Left colon (tissue), 2 donors: ENCODE results near the gene HNRNPR. TPM values are rescaled to one million over a fixed set of nuclear protein-coding genes. Genes with fewer than 3 reads are reported as not detected.

ENCODE experiments used
- ATAC-seq: fragments of 200-7000 bp; cut with Tn5 transposase; one replicate; pipeline ENCODE4 v1.9.1; 2020; ENCODE audit warnings: mild to moderate bottlenecking, moderate library complexity
- DNase-seq, 2 donors: peaks; one replicate each; pipeline ENCODE4 v3.0.0-alpha.2; 2020
- intact Hi-C, 2 donors: fragments of 100-400 bp; cut with DNase I in 1 of 2; cut with micrococcal nuclease in 1 of 2; formaldehyde crosslinking; loops; one replicate each; pipeline versions ENCODE4 v1.11.2 to v1.14.0; 2022; cut with DNase I, micrococcal nuclease
- total RNA-seq, 2 donors: library from RNA; stranded (reverse); fragmentation: NEBNext Ultra II Directional; extraction: Animal tissue kit (Norgen Biotek cat#: 25700); gene quantifications; one replicate each; pipeline ENCODE4 v1.2.1, GENCODE V29; 2021
- donor health status: DM: no; HTN: no; CAD: no.
- donor health status: DM: yes; HTN: yes; CAD: no.

The HNRNPR gene
- total RNA-seq, 2 donors from 2014 or later, result 78.8 to 107 TPM

DNA sequence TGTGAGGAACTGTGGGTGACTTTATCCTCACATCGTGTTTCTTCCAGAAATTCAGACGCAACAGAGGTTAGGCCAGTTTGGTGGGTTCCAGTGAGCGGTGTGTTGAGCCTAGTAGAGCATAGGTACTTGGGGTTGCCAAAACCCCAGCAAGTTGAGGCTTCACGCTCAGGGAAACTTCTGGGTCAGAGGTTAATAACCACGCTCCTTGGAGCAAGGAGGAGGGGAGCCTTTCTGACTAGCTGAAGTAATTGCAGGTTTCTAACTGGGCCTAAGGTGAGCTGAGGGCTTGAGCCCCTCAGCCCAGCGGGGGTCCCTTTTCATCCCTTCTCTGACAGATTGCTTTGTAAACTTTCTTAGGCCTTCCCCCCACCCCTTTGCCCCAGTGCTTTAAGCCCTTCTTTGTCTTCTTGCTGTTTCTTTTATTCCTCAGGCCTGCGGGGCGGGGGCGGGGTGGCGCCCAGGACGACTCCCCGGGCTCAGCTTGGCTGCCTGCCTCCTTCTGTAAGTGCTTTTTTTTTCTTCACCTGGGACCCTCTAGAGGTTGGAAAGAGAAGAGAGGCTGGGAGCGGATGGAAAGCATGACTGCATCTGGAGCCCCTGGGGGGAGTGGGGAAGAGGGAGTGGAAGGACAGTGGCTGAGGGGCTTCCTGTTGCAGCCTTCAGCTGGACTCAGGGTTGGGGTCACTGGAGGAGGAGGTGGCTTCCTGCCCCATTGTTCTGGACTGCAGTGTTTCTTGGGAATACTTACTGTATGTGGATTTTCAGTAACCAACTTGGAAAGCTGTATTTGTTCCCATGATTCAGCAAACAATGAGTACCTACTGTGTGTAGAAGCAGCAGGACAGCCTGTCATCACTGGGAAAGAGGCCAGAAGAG, 26.9 kb upstream of the HNRNPR start:
- ATAC-seq (no peak), DNase-seq (no peak)
- intact Hi-C loops, result no loop called here

DNA sequence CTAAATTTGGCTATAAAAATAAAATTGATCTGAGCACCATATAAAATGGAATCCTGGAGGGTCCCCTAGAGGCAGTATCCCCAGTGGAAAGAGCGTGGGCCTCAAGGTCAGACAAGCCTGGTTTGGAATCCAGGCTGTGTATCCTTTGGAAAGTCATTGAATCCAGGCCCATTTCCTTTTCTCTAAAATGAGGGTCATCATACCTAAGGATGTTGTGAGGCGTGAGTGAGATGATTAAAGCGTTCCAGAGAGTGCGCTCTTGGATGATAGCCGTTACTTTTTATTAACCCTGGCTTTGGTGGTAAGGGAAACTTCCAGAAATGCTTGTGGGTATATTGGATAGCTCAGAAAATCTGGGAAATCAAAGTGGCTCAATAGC, 26.2 kb upstream of the HNRNPR start:
- ATAC-seq, result no peak
- intact Hi-C loops, result no loop called here
- no peak for DNase-seq

DNA sequence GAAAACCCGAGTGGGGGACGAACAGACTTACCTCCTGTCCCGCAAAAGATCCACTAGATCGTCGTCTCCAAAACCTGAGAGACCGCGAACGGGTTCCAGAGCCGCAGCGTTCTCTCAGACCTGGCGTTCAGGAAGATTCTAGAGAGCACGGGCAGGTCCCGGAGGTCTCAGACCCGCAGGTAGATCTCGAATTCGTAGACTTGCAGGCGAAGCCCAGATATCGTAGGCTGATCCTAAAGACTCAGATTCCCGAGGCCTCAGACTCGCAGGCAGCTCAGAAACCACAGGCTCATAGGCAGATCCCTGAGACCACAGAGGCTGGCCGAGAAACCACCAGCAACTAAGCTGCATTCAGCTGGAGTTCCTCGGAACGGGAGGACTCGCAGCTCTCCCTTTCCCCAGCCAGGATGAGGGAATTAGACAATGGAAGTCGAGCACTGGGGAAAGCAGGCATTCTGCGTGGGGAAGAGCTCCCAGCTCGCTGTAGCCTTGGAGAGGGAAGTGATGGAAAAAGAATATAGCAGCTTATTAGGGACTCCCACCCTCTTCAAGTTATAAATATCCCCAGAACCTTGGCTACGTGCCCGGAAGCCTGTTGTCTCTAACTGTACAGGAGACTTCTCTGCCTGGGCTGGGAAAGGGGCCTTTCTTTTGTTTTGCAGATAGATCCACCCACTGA, 25.4 kb upstream of the HNRNPR start, which contains the start of gene ZNF436:
Gene ZNF436, minus strand, starts transcription at position 502 of the 679 bp plus-strand sequence. CDS start 1,831 bp downstream, outside the sequence.
- intact Hi-C loops, result no loop called here
- DNase-seq, result peak; percentile 84 to 86
- ATAC-seq, result peak; percentile 1

DNA sequence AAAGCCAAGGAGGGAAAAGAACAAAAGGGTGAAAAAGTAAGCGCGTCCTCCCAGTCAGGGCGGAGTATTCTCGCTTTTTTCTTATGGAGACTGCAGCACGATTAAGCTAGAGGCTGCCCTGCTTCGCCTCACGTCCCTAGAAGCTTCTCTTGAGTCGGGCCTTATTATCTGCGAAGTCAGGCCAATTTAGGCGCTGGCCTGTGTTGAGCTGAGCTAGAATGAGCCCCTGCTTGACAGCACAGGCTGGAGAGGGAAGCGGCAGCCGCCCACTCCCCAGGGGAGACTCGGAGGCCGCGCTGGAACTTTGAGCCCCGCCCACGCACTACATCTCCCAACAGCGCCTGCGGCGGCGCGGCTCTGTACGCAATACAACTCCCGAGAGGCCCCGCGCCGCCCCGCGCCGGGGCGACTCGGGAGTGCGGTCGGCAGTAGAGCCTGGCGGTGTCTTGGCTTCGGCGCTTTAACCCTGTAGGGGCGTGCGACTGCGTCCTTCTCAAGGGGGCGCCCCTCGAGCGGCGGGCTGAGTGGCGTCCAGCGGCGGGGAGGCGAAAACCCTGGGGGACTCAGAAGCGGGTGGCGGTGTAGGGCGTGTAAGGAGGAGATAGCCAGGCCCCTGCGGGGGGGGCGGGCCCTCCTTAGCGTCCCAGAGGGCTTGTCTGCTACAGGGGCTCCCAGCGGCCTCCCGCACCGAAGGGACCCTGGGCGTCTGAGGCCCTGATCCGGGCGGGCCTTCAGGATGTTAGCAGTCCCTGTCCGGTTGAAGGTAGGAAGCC, 24.7 kb upstream of the HNRNPR start:
- intact Hi-C loops, result no loop called here
- ATAC-seq (peak; percentile 78), DNase-seq (peak; percentile 90 to 94)

DNA sequence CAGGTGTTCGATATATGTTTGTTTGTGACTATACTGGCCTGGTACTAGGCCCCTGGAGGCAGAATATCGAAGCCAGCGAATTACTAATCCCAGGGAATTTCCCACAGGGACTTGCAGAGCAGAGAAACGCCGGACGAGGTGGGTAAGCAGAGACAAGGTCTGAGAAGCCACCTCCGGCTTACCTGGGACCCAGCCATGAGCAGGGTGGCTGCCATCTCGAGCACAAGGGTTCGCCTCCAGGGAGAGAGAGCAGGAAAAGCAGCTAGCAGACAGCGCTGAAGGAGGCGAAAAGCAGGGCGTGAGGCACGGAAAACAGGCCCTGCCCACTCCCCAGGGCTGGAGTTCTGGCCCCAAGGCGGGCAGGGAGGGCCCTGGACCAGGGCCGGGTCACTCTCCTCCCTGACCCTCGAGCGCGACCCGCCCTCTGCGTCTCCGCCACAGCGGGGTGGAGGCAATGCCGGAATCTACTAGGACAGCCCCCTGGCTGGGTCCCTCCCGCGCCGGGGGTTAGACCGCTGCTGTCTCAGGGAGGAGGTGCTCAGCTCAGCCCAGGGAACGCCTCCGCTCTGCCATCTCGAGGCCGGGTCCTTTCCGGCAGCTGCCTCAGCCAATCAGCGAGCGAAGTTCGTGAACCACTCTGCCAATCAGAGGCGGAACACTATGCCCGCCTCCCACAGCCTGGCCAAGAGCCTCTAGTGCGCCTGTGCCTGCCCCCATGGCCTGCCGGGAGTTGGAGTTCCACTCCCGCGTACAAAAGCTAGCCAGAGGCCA, 23.9 kb upstream of the HNRNPR start:
- intact Hi-C loops, result no loop called here
- peak; percentile 84 for ATAC-seq
- peak; percentile 97 to 99 for DNase-seq

DNA sequence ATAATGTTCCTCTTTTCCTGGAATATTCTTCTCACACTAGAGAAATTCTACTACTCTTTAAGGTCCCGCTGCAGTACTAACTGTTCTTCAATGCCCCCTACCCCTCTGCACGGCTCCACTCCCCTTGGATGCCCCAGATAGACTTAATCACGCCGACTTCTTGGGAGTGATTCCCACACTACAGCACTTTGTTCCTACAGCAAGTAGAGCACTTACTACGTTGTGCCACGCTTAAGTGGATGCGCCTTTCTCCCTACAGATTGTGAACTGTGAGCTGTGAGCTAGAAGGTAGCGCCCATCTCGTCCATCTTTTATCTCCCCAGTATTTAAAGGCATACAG, 23.3 kb upstream of the HNRNPR start:
- DNase-seq (peak in 1 of 2 donors; percentile 31), ATAC-seq (peak; percentile 11)
- intact Hi-C loops, result no loop called here

DNA sequence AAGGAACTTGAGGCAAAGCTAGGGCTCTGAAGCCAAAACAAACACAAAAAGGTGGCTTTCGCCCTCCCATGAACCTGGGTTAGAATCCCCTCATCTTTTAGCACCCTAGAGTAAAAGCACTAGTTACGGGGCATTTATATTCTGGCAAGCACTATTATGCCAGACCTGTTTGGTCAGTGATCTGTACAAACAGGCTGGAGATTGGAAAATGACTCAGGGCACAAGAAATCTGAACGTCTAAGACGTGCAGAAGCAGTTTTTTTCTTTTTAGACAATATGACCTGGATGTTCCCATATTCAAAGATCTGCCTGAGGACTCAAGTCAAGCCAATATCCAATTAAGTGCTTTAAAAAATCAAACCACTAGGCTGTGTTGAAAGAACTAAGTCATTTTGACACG, 22.5 kb upstream of the HNRNPR start:
- intact Hi-C loops, result no loop called here
- no peak for DNase-seq
- no peak for ATAC-seq

DNA sequence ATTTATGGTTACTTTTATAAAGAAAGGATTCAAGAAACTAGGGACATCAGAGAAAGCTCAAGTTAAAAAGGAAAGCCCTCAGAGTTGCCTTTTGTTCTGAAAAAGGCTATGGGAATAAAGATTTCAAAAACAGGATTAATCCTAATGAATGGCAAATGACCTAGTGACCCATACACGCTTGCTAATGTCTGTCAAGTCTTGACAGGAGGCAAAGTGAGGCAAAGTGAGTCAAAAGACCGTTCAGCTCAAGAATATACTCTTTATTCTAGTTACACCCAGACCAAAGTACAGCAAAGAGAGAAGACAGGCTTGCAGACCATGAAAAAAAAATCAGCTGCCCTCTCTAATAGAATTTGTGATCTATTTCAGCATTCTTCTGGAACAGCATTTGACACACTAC, 22.1 kb upstream of the HNRNPR start:
- DNase-seq (no peak), ATAC-seq (no peak)
- intact Hi-C loops, result no loop called here

DNA sequence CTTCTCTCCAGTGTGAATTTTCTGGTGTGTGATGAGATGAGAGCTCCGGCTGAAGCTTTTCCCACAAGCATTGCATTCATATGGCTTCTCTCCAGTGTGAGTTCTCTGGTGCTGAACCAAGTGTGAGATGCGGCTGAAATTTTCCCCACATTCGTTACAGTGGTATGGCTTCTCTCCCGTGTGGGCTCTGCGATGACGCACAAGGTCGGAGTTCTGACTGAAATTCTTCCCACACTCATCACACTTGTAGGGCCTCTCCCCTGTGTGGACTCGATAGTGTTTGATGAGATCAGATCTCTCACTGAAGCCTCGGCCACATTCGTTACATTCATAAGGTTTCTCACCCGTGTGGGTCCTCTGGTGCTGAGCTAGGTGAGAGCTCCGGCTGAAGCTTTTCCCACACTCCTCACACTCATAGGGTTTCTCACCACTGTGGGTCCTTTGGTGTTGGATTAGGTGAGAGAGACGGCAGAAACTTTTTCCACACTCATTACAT, 18.2 kb upstream of the HNRNPR start:
- intact Hi-C loops, result no loop called here
- ATAC-seq, result no peak

DNA sequence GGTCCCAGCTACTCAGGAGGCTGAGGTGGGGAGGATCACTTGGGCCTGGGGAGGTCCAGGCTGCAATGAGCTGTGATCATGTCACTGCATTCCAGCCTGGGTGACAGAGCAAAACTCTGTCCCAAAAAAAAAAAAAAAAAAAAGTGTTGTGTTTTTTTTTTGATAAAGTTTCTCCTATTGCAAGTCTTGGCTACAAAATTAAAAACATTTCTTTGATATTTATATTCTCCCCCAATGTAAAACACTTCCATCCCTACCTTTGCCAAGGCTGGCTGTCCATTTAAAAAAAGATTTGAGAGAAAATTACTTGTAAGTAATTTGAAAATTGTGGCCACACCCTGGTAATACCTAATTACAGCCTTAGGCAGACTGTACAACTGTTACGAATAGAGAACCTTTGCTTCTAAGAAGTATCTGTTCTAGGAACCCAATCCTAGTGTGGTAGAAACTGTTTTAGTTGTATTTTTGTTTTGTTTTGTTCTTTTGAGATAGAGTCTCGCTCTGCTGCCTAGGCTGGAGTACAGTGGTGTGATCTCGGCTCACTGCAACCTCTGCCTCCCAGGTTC, 14.3 kb upstream of the HNRNPR start:
- no peak for DNase-seq
- intact Hi-C loops, result no loop called here
- ATAC-seq, result no peak

More for the DNA sequence above, 18.2 kb upstream of the HNRNPR start:
- no peak for DNase-seq

DNA sequence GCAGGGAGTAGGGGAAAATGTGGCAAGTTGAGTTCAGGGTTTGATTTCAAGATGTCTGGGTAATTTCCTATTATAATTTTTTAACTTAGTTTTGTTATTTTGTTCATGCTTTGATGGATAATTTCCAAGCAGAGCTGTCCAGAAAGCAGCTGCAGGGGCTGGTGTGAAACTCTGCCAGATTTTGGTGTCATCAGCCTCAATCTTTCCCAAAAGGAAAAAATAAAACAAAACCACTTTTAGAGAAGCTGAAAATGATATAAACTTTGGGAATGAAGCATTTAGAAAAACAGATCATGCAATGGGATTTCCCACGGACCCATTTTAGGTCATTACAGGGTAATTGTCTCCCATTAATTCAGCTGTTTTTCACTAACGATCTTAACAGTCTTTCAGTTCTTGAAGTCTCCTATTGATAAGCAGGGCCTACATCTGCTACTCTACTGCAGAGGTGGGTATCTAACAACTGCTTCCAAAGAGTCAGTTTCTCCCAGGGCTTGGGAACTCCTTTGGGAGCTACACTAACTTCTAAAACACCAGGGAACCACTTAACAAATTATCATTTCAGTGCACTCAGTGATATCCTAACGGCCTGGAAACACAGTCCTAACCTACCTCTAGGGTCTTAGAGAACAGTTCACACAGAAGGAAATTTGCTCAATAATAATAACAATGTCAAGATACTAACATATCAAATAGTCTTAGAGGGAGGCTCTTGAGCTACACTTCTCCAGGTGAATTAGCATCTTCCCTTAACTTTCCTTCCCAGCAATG, 13.2 kb upstream of the HNRNPR start:
- DNase-seq (no peak), ATAC-seq (no peak)
- intact Hi-C loops, result no loop called here

DNA sequence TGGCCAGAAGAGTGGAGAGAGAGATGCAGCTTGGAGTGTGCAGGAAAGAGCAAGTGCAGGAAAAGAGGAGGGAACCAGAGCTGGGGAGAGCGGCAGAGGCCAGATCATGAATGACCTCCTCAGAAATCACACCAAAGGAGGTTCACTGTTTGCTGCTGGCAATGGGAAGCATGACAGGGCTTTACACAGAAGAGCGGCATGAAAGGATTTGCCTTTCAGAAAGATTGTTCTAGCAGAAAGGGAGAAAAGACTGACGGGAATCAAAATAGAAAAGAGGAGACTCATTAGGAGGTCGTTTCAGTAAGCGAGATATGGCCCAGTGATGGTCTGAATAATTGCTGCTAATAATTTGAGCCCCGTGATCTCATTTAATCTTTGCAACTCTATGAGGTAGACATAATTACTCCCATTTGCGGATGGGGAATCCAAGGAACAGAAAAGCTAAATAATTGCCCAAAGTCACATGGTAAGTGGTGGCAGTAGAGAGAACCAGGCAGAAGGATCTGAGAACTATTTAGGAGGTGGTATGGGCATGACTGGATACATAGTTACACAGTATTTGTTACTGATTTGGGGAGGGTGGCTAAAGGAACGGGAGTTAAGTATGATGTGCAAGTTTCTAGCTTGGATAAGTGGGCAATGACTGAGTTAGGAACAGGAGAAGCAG, 12.5 kb upstream of the HNRNPR start:
- ATAC-seq, result no peak
- no peak for DNase-seq
- intact Hi-C loops, result no loop called here

DNA sequence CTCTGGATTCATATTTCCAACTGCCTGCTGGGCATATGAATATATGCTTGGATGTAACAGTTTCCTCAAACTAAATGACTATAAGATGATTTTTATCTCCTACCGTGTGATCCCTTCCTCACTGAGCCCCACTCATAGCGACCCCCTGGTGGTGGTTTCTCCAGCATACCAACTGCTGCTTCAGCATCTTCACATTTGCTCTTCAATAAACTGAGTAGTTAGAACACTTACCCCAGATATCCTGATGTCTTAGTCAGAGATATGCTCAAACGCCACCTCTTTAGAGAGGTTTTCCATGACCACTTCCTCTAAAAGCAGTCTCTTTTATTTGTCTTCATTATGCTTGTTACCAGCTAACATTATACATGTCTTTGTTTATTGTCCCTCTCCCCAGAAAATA, 10.2 kb upstream of the HNRNPR start:
- DNase-seq, result no peak
- no peak for ATAC-seq
- intact Hi-C loops, result no loop called here

DNA sequence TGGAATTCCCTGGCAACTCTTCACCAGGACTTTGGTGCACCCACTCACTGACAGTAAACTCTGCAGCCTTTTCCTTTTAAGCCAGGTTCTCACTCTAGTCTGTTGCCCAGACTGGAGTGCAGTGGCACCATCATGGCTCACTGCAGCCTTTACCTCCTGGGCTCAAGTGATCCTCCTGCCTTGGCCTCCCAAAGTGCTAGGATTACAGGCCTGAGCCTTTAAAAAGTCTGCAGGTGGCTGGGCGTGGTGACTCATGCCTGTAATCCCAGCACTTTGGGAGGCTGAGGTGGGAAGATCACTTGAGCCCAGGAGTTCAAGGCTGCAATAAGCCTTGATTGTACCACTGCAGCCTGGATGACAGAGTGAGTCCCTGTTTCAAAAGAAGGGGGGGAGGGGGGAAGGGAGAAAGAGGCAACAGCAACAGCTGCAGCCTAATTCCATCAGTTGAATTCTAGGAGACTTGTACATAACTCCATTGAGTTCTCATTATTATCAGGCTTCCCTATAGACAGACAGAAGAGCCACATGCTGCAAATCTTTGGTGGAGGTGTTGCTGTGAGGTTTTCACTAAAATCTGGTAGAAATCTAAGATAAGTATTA, 8.1 kb upstream of the HNRNPR start:
- ATAC-seq, result no peak
- intact Hi-C loops, result no loop called here
- DNase-seq, result no peak

DNA sequence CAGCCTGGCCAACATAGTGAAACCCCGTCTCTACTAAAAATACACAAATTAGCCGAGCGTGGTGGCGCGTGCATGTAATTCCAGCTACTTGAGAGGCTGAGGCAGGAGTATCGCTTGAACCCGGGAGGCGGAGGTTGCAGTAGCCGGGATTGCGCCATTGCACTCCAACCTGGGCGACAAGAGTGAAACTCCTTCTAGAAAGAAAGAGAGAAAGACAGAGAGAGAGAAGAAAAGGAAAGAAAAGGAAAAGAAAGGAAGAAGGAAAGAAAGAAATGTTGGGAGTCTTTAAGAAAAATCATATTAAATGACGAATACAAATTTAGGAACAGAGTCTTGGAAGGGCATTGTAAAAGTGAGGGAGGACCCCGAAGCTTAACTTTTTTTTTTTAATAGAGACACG, 1.8 kb upstream of the HNRNPR start:
- intact Hi-C loops, result no loop called here
- ATAC-seq, result no peak

DNA sequence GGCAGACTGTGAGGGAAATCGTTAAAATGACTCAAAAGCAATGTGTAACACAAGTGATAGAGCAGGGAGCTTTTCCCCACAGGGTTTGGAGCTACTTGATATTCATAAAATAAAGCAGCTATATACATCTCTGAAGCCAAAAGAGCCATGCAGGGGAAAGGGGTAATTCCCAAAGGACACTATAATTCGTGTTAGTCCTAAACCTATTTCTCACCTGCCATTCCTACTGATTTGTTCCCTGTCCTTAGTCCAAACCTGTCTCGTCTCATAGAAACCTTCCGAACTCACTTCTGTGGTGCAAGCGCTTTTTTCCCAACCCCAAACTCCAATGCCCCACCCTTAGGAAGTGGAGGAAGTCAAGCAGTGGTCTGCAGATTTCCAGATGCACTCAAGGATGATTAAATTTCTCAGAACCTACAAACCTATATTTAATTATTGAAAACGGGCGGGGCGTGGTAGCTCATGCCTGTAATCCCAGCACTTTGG, 946 bp upstream of the HNRNPR start:
- no peak for ATAC-seq
- intact Hi-C loops, result no loop called here
- peak in 1 of 2 donors; percentile 14 for DNase-seq

More for the DNA sequence above, 1.8 kb upstream of the HNRNPR start:
- no peak for DNase-seq
